ENCODE data around the gene CNN3. TPM values are rescaled to one million over a fixed set of nuclear protein-coding genes. Genes with fewer than 3 reads are reported as not detected.

Gene CNN3
- 436 TPM for polyA plus RNA-seq (2013, experiment 1 of 4)
- 422 TPM for polyA plus RNA-seq (2013, experiment 2 of 4)
- polyA plus RNA-seq (2013, experiment 3 of 4), result 391 TPM
- 415 TPM for polyA plus RNA-seq (2013, experiment 4 of 4)

GRCh38 chr1:94926915-94927404 is at the start of gene CNN3:
CNN3 (minus strand) TSS chr1:94927110; CDS start chr1:94926894, 216 bp downstream.
- Histone ChIP-seq H3K4me3 (ENCODE audit: insufficient read depth, low read depth, low read length) (peak within 1 kb of the TSS; percentile 92), H3K27ac (ENCODE audit: insufficient read depth, low read depth, low read length, poor library complexity, severe bottlenecking) (peak within 1 kb of the TSS; percentile 100), H3K36me3 (ENCODE audit: control insufficient read depth, insufficient read depth, low read length) (no peaks in the 10 kb centered on the region), H3K9me3 (ENCODE audit: control insufficient read depth, low read length) (no peaks in the 10 kb centered on the region), H3K4me1 (ENCODE audit: control insufficient read depth, insufficient read depth, low read length) (peaks cover 21% of the 10 kb centered on the region), H3K27me3 (ENCODE audit: control insufficient read depth, insufficient read depth, low read length, poor library complexity, severe bottlenecking) (no peaks in the 10 kb centered on the region)
- WGBS, 2 experiments, result 0% methylated on average over 57 of the region's 57 CpGs

GRCh38 chr1:94974824-94975223 is 47.9 kb upstream of the CNN3 start:
- Histone ChIP-seq H3K27ac (ENCODE audit: insufficient read depth, low read depth, low read length, poor library complexity, severe bottlenecking) (no peak overlapping the region), H3K4me1 (ENCODE audit: control insufficient read depth, insufficient read depth, low read length) (peaks cover 7% of the 10 kb centered on the region), H3K27me3 (ENCODE audit: control insufficient read depth, insufficient read depth, low read length, poor library complexity, severe bottlenecking) (no peaks in the 10 kb centered on the region), H3K9me3 (ENCODE audit: control insufficient read depth, low read length) (no peaks in the 10 kb centered on the region), H3K4me3 (ENCODE audit: insufficient read depth, low read depth, low read length) (no peak overlapping the region), H3K36me3 (ENCODE audit: control insufficient read depth, insufficient read depth, low read length) (no peaks in the 10 kb centered on the region)
- WGBS, 2 experiments, result 83 to 86% methylated on average over 1 of the region's 1 CpG

GRCh38 chr1:94974241-94974640 is 47.3 kb upstream of the CNN3 start:
- H3K27me3 ChIP-seq (ENCODE audit: control insufficient read depth, insufficient read depth, low read length, poor library complexity, severe bottlenecking), result no peaks in the 10 kb centered on the region
- H3K4me1 ChIP-seq (ENCODE audit: control insufficient read depth, insufficient read depth, low read length), result peaks cover 7% of the 10 kb centered on the region
- H3K36me3 ChIP-seq (ENCODE audit: control insufficient read depth, insufficient read depth, low read length), result no peaks in the 10 kb centered on the region
- no peak overlapping the region for H3K4me3 ChIP-seq (ENCODE audit: insufficient read depth, low read depth, low read length)
- no peak overlapping the region for H3K27ac ChIP-seq (ENCODE audit: insufficient read depth, low read depth, low read length, poor library complexity, severe bottlenecking)
- no peaks in the 10 kb centered on the region for H3K9me3 ChIP-seq (ENCODE audit: control insufficient read depth, low read length)
- 100% methylated on average over 1 of the region's 1 CpG; no CpG with 5 or more reads in 1 of the 2 experiments for WGBS, 2 experiments

GRCh38 chr1:94973309-94973922 is 46.5 kb upstream of the CNN3 start:
- Histone ChIP-seq H3K27me3 (ENCODE audit: control insufficient read depth, insufficient read depth, low read length, poor library complexity, severe bottlenecking) (no peaks in the 10 kb centered on the region), H3K4me1 (ENCODE audit: control insufficient read depth, insufficient read depth, low read length) (peaks cover 7% of the 10 kb centered on the region), H3K4me3 (ENCODE audit: insufficient read depth, low read depth, low read length) (no peak overlapping the region), H3K27ac (ENCODE audit: insufficient read depth, low read depth, low read length, poor library complexity, severe bottlenecking) (no peak overlapping the region), H3K36me3 (ENCODE audit: control insufficient read depth, insufficient read depth, low read length) (no peaks in the 10 kb centered on the region), H3K9me3 (ENCODE audit: control insufficient read depth, low read length) (no peaks in the 10 kb centered on the region)
- 94 to 96% methylated on average over 8 of the region's 8 CpGs for WGBS, 2 experiments

- H3K4me3 ChIP-seq (ENCODE audit: insufficient read depth, low read depth, low read length), result no peak overlapping the region
- no peaks in the 10 kb centered on the region for H3K9me3 ChIP-seq (ENCODE audit: control insufficient read depth, low read length)
- H3K36me3 ChIP-seq (ENCODE audit: control insufficient read depth, insufficient read depth, low read length), result no peaks in the 10 kb centered on the region
- peaks cover 7% of the 10 kb centered on the region for H3K4me1 ChIP-seq (ENCODE audit: control insufficient read depth, insufficient read depth, low read length)
- 91 to 95% methylated on average over 6 of the region's 6 CpGs for WGBS, 2 experiments
- no peak overlapping the region for H3K27ac ChIP-seq (ENCODE audit: insufficient read depth, low read depth, low read length, poor library complexity, severe bottlenecking)
- H3K27me3 ChIP-seq (ENCODE audit: control insufficient read depth, insufficient read depth, low read length, poor library complexity, severe bottlenecking), result no peaks in the 10 kb centered on the region
Measured at GRCh38 chr1:94971491-94971924, 44.6 kb upstream of the CNN3 start.

DNA sequence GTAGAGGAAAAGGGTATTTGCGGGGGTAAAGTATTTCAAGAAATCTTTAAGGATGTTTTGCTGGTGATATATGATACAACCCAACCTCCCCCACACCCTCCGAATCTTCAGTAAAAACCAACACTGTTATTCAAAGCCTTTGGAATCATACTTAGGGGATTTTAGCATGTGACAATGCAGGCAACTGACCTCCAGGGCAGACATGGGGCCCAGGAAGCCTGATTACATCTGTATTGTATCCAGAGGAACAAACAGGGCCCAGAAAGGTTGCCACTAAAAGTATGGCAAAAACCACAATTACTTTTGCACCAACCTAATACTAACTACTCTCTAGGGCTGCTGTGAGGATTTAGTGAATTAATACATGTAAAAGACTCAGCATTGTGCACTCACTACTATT is 43.9 kb upstream of the CNN3 start:
- H3K4me1 ChIP-seq (ENCODE audit: control insufficient read depth, insufficient read depth, low read length), result peaks cover 7% of the 10 kb centered on the region
- no peak overlapping the region for H3K27ac ChIP-seq (ENCODE audit: insufficient read depth, low read depth, low read length, poor library complexity, severe bottlenecking)
- H3K4me3 ChIP-seq (ENCODE audit: insufficient read depth, low read depth, low read length), result no peak overlapping the region
- 20 to 54% methylated on average over 1 to 2 of the region's 2 CpGs for WGBS, 2 experiments
- H3K27me3 ChIP-seq (ENCODE audit: control insufficient read depth, insufficient read depth, low read length, poor library complexity, severe bottlenecking), result no peaks in the 10 kb centered on the region
- no peaks in the 10 kb centered on the region for H3K36me3 ChIP-seq (ENCODE audit: control insufficient read depth, insufficient read depth, low read length)
- no peaks in the 10 kb centered on the region for H3K9me3 ChIP-seq (ENCODE audit: control insufficient read depth, low read length)

- WGBS, 2 experiments, result 93 to 96% methylated on average over 6 of the region's 6 CpGs
- H3K27me3 ChIP-seq (ENCODE audit: control insufficient read depth, insufficient read depth, low read length, poor library complexity, severe bottlenecking), result no peaks in the 10 kb centered on the region
- H3K4me1 ChIP-seq (ENCODE audit: control insufficient read depth, insufficient read depth, low read length), result peaks cover 7% of the 10 kb centered on the region
- no peak overlapping the region for H3K27ac ChIP-seq (ENCODE audit: insufficient read depth, low read depth, low read length, poor library complexity, severe bottlenecking)
- H3K36me3 ChIP-seq (ENCODE audit: control insufficient read depth, insufficient read depth, low read length), result no peaks in the 10 kb centered on the region
- H3K4me3 ChIP-seq (ENCODE audit: insufficient read depth, low read depth, low read length), result no peak overlapping the region
- no peaks in the 10 kb centered on the region for H3K9me3 ChIP-seq (ENCODE audit: control insufficient read depth, low read length)
Measured at GRCh38 chr1:94969137-94969536, 42.2 kb upstream of the CNN3 start.

GRCh38 chr1:94966033-94966432 is 39.1 kb upstream of the CNN3 start:
- Histone ChIP-seq H3K27me3 (ENCODE audit: control insufficient read depth, insufficient read depth, low read length, poor library complexity, severe bottlenecking) (no peaks in the 10 kb centered on the region), H3K9me3 (ENCODE audit: control insufficient read depth, low read length) (no peaks in the 10 kb centered on the region), H3K4me3 (ENCODE audit: insufficient read depth, low read depth, low read length) (no peak overlapping the region), H3K4me1 (ENCODE audit: control insufficient read depth, insufficient read depth, low read length) (peaks cover 2% of the 10 kb centered on the region), H3K36me3 (ENCODE audit: control insufficient read depth, insufficient read depth, low read length) (no peaks in the 10 kb centered on the region), H3K27ac (ENCODE audit: insufficient read depth, low read depth, low read length, poor library complexity, severe bottlenecking) (no peak overlapping the region)
- no CpG with 5 or more reads among the region's 1 CpG for WGBS, 2 experiments

- 80 to 82% methylated on average over 8 of the region's 8 CpGs for WGBS, 2 experiments
- Histone ChIP-seq H3K27me3 (ENCODE audit: control insufficient read depth, insufficient read depth, low read length, poor library complexity, severe bottlenecking) (no peaks in the 10 kb centered on the region), H3K4me3 (ENCODE audit: insufficient read depth, low read depth, low read length) (no peak overlapping the region), H3K27ac (ENCODE audit: insufficient read depth, low read depth, low read length, poor library complexity, severe bottlenecking) (no peak overlapping the region), H3K9me3 (ENCODE audit: control insufficient read depth, low read length) (no peaks in the 10 kb centered on the region), H3K4me1 (ENCODE audit: control insufficient read depth, insufficient read depth, low read length) (no peaks in the 10 kb centered on the region), H3K36me3 (ENCODE audit: control insufficient read depth, insufficient read depth, low read length) (no peaks in the 10 kb centered on the region)
Measured at GRCh38 chr1:94963864-94964263, 37.0 kb upstream of the CNN3 start.

DNA sequence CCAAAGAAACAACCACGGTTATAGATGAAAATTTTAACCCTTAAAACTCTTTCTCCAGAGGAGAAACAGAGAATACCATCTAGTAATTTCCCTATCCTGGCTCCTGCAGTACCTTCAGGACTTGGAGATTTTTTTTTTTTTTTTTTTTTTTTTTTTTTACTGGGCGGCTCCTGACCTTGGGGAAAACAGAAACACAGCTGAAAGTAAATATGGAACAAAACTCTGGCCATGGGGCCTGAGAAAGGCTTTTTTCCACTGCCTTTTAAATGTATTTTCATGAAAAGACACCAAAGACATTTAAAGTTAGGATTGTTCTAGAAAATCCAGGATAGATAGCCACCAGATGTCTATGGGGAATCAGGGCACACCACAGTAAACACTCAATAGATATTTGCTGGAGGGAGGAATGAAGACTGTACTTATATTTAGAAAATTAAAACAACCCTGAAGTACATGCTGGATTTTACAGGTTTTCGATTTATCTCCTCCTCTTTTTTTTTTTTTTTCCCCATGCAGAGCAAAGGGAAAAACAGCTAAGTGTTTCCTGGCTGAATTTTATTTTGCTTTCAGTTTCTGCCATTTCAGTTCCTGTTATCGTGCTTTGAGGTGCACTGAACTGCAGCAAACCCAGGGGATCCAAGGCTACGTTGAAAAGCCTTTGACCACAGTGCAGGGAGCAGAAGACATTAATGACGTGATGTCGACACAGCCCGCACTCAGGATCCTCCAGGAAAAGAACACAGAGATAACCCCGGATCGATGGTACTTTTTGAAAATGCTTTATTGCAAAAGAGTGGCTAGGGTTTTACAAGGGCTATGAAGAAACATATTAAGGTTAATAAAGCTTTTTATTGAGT is 35.7 kb upstream of the CNN3 start:
- Histone ChIP-seq H3K4me1 (ENCODE audit: control insufficient read depth, insufficient read depth, low read length) (no peaks in the 10 kb centered on the region), H3K36me3 (ENCODE audit: control insufficient read depth, insufficient read depth, low read length) (no peaks in the 10 kb centered on the region), H3K27me3 (ENCODE audit: control insufficient read depth, insufficient read depth, low read length, poor library complexity, severe bottlenecking) (no peaks in the 10 kb centered on the region), H3K27ac (ENCODE audit: insufficient read depth, low read depth, low read length, poor library complexity, severe bottlenecking) (no peak overlapping the region), H3K4me3 (ENCODE audit: insufficient read depth, low read depth, low read length) (no peak overlapping the region), H3K9me3 (ENCODE audit: control insufficient read depth, low read length) (no peaks in the 10 kb centered on the region)
- WGBS, 2 experiments, result 91 to 93% methylated on average over 9 to 10 of the region's 10 CpGs
